Muscle layer of duodenum (tissue), 2 donors: Measurements from ENCODE around the gene CELA3A.
"Not testable (repeated sequence)": the region's sequence is repeated elsewhere in the genome, so short reads cannot be mapped to it uniquely, and the experiment has no call there.

Experiments used
- H3K27ac ChIP-seq: one replicate; pipeline ENCODE4 v1.7.0; 2013; ENCODE audit warnings: mild to moderate bottlenecking, low read length
- H3K27me3 ChIP-seq: one replicate; pipeline ENCODE4 v1.7.0; 2013; ENCODE audit warnings: low read depth, mild to moderate bottlenecking, control low read depth, low read length
- H3K36me3 ChIP-seq, 2 donors: one replicate each; pipeline ENCODE4 v1.7.0; 2013; ENCODE audit warnings: low read length in 2 of 2, control low read depth in 1 of 2, mild to moderate bottlenecking in 1 of 2; ENCODE audit not compliant: insufficient read depth in 2 of 2, control insufficient read depth in 1 of 2
- H3K4me1 ChIP-seq, 2 donors: one replicate each; pipeline ENCODE4 v1.7.0; 2013; ENCODE audit warnings: low read length in 2 of 2, mild to moderate bottlenecking in 2 of 2, control low read depth in 1 of 2, moderate library complexity in 1 of 2; ENCODE audit not compliant: insufficient read depth in 2 of 2, control insufficient read depth in 1 of 2
- H3K4me3 ChIP-seq, 2 donors: one replicate each; pipeline ENCODE4 v1.7.0; 2013; ENCODE audit warnings: low read length in 2 of 2, low read depth in 1 of 2, mild to moderate bottlenecking in 1 of 2
- H3K9me3 ChIP-seq, 2 donors: one replicate each; pipeline ENCODE4 v1.7.0; 2013; ENCODE audit warnings: low read length in 2 of 2, control low read depth in 1 of 2, mild to moderate bottlenecking in 1 of 2; ENCODE audit not compliant: control insufficient read depth in 1 of 2
- donor health status: healthy.

The CELA3A gene

DNA sequence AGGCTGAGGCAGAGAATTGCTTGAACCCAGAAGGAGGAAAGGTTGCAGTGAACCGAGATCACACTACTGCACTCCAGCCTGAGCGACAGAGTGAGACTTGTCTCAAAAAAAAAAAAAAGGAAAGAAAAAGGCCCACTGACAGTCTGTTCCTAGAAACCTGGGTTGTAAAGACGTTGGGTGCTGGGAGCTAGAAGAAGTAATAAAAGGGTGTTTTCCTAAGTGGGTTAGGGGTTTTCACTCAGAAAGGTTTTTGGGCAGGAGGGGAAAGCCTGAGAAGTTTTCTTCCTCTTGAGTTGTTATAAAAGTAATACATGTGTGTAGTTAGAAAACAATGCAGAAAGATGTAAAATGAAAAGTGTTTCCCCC is 25.4 kb downstream of the CELA3A start:
- Histone ChIP-seq H3K9me3 (no peaks in the 10 kb centered on the region), H3K4me1 (peaks cover 5% of the 10 kb centered on the region in 2 donors), H3K36me3 (peaks cover 0 to 8% of the 10 kb centered on the region in 2 donors), H3K27ac (no peak overlapping the region), H3K27me3 (no peaks in the 10 kb centered on the region), H3K4me3 (no peak overlapping the region)

DNA sequence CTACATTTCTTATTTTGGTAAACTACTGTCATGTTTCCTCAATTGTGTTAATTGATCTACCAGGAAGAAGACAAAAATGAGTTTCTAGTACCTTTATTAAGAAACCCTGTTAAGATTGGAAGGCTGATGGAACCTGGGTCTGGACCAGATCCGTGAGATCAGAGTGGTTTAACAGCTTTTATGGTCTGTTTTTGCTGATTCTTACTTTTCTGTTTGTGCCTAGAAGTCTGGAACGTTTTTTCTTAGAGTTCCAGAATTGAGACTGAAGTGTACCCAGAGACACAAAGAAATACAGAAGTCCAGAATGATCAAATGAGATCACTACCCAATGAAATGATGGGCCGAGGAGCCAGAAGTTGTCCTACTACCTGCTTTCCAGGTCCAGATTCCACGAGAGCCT is 28.6 kb downstream of the CELA3A start:
- Histone ChIP-seq H3K4me1 (peaks cover 5% of the 10 kb centered on the region in 2 donors), H3K27me3 (no peaks in the 10 kb centered on the region), H3K27ac (no peak overlapping the region), H3K36me3 (peaks cover 0 to 7% of the 10 kb centered on the region in 2 donors), H3K4me3 (no peak overlapping the region), H3K9me3 (no peaks in the 10 kb centered on the region)

- peaks cover 0 to 3% of the 10 kb centered on the region in 2 donors for H3K36me3 ChIP-seq
- H3K27ac ChIP-seq: no peak overlapping the region
Measured at GRCh38 chr1:22030473-22030872, 29.0 kb downstream of the CELA3A start.

GRCh38 chr1:22031214-22031962 is 29.9 kb downstream of the CELA3A start:
- peaks cover 3 to 5% of the 10 kb centered on the region in 2 donors for H3K4me1 ChIP-seq
- H3K4me3 ChIP-seq: no peak overlapping the region
- no peaks in the 10 kb centered on the region for H3K27me3 ChIP-seq
- H3K27ac ChIP-seq: no peak overlapping the region
- H3K9me3 ChIP-seq: no peaks in the 10 kb centered on the region
- H3K36me3 ChIP-seq: no peaks in the 10 kb centered on the region

More at GRCh38 chr1:22030473-22030872, 29.0 kb downstream of the CELA3A start:
- Histone ChIP-seq H3K4me1 (peaks cover 5% of the 10 kb centered on the region in 2 donors), H3K9me3 (no peaks in the 10 kb centered on the region), H3K4me3 (no peak overlapping the region), H3K27me3 (no peaks in the 10 kb centered on the region)

GRCh38 chr1:22034834-22035233 is 33.4 kb downstream of the CELA3A start:
- not testable (repeated sequence) for H3K36me3 ChIP-seq, H3K4me1 ChIP-seq, H3K4me3 ChIP-seq, H3K27me3 ChIP-seq, H3K9me3 ChIP-seq, H3K27ac ChIP-seq

DNA sequence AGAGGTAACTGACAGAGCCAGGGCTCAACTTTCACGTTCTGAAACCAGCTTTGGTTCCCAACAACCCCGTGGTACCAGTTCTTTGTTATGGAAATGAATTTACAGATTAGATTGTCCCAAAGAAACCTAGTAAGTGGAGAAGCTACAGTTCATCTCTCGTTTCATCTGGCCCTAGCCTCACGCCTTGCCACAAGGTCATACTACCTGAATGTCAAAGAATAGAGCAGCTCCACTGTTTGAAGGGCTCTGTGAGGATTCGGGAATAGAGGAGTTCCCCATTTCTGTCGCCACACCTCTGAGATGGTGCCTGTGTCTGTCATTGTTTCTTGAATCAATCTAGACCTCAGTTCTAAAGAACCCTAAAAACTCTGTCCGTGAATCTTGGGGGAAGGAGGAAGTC is 36.1 kb downstream of the CELA3A start:
- no peaks in the 10 kb centered on the region for H3K9me3 ChIP-seq
- H3K27ac ChIP-seq: no peak overlapping the region

DNA sequence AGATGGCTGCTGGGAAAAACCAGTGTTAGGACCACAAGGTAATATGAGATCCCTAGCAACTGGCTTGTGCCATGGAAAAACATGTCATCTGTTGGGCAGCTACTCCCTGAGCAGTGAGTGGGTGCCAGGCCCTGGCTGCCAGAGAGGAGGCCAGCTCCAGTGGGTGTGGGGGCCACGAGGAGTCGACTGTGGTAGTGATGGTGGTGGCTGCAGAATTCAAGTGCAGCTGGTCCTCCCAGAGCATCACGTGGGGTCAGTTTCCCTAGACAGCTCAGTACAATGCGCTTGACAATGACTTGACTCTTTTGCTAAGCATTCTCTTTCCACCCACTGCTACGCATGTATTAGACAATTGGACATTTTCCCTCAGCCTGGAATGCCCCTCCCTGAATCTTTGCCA is 36.6 kb downstream of the CELA3A start:
- Histone ChIP-seq H3K4me3 (no peak overlapping the region), H3K36me3 (no peaks in the 10 kb centered on the region), H3K9me3 (no peaks in the 10 kb centered on the region), H3K27me3 (no peaks in the 10 kb centered on the region), H3K27ac (no peak overlapping the region), H3K4me1 (peaks cover 0 to 12% of the 10 kb centered on the region in 2 donors)

More for the DNA sequence above, 36.1 kb downstream of the CELA3A start:
- Histone ChIP-seq H3K4me3 (no peak overlapping the region), H3K36me3 (no peaks in the 10 kb centered on the region), H3K4me1 (peaks cover 0 to 12% of the 10 kb centered on the region in 2 donors), H3K27me3 (no peaks in the 10 kb centered on the region)

- Histone ChIP-seq H3K27ac (peak overlapping the region; percentile 61), H3K4me1 (peaks cover 0 to 12% of the 10 kb centered on the region in 2 donors), H3K36me3 (no peaks in the 10 kb centered on the region), H3K4me3 (no peak overlapping the region), H3K9me3 (no peaks in the 10 kb centered on the region), H3K27me3 (no peaks in the 10 kb centered on the region)
Measured at GRCh38 chr1:22039594-22040285, 38.3 kb downstream of the CELA3A start.

DNA sequence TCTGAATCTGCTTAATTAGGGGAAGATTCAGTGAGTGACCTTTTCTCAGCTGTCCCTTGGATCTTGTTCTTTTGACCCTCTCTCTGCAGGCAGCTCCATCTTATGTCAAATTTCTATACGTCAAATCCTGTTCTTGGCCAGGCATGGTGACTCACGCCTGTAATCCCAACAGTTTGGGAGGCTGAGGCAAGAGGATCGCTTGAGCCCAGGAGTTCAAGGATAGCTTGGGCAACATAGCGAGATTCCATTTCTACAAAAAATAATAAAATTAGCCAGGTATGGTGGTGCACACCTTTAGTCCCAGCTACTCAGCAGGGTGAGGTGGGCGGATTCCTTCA is 38.8 kb downstream of the CELA3A start:
- Histone ChIP-seq H3K4me1 (peaks cover 0 to 16% of the 10 kb centered on the region in 2 donors), H3K4me3 (no peak overlapping the region), H3K27me3 (no peaks in the 10 kb centered on the region), H3K27ac (peak overlapping the region; percentile 61), H3K9me3 (no peaks in the 10 kb centered on the region), H3K36me3 (no peaks in the 10 kb centered on the region)

- Histone ChIP-seq H3K27me3 (no peaks in the 10 kb centered on the region), H3K9me3 (no peaks in the 10 kb centered on the region), H3K36me3 (no peaks in the 10 kb centered on the region), H3K4me1 (peaks cover 0 to 16% of the 10 kb centered on the region in 2 donors), H3K27ac (no peak overlapping the region), H3K4me3 (no peak overlapping the region)
Measured at GRCh38 chr1:22041505-22041904, 40.0 kb downstream of the CELA3A start.

- Histone ChIP-seq H3K36me3 (no peaks in the 10 kb centered on the region), H3K27me3 (no peaks in the 10 kb centered on the region), H3K4me3 (no peak overlapping the region), H3K4me1 (peaks cover 0 to 11% of the 10 kb centered on the region in 2 donors), H3K9me3 (no peaks in the 10 kb centered on the region), H3K27ac (no peak overlapping the region)
Measured at GRCh38 chr1:22043198-22043769, 41.8 kb downstream of the CELA3A start.
